DND-41 (cell line): ENCODE results near the gene RNF217.

ENCODE experiments used
- EZH2 ChIP-seq: IDR thresholded peaks from 3 replicates; pipeline ENCODE4 v1.6.1; 2012; ENCODE audit warnings: borderline replicate concordance, low read depth, mild to moderate bottlenecking, moderate library complexity, low read length, inconsistent platforms; ENCODE audit not compliant: severe bottlenecking
- TF ChIP-seq, protein P1 (sequence below): IDR thresholded peaks from 2 replicates; pipeline ENCODE4 v1.5.1; 2012; ENCODE audit warnings: borderline replicate concordance, low read length, moderate library complexity, mild to moderate bottlenecking; ENCODE audit not compliant: poor library complexity, severe bottlenecking; ENCODE audit errors: extremely low read depth

DNA sequence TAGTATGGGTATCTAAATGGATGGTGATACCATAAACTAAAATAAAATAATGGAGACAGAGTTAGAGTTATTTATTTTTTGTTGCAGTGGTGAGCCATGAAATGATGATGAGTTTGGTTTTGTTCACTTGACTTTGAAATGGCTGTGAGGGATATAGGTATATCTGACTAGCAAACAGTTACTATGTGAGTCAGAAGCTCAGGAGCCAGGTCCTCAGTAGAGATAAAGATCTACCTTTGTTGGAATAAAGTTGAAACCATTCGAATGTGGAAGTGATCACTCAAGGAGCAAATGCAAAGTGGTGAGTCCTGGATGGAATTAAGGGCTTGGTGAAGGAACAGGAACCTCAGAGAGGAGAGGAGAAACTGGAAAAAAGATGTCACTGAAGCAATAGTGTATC lies 105.3 kb downstream of the RNF217 start:
- TF ChIP-seq, protein P1, sequence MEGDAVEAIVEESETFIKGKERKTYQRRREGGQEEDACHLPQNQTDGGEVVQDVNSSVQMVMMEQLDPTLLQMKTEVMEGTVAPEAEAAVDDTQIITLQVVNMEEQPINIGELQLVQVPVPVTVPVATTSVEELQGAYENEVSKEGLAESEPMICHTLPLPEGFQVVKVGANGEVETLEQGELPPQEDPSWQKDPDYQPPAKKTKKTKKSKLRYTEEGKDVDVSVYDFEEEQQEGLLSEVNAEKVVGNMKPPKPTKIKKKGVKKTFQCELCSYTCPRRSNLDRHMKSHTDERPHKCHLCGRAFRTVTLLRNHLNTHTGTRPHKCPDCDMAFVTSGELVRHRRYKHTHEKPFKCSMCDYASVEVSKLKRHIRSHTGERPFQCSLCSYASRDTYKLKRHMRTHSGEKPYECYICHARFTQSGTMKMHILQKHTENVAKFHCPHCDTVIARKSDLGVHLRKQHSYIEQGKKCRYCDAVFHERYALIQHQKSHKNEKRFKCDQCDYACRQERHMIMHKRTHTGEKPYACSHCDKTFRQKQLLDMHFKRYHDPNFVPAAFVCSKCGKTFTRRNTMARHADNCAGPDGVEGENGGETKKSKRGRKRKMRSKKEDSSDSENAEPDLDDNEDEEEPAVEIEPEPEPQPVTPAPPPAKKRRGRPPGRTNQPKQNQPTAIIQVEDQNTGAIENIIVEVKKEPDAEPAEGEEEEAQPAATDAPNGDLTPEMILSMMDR = no peak
- TF ChIP-seq EZH2 = no peak
